Islet precursor cell (in vitro differentiated cells): Measurements from ENCODE around the gene WASL.
"Not testable (repeated sequence)": the region's sequence is repeated elsewhere in the genome, so short reads cannot be mapped to it uniquely, and the experiment has no call there.

Experiments
- DNase-seq: peaks from one replicate; pipeline ENCODE4 v3.0.0-alpha.2; 2018

The WASL gene

GRCh38 chr7:123729218-123729578 is 19.6 kb downstream of the WASL start:
- no peak for DNase-seq

GRCh38 chr7:123727071-123727837 is 21.5 kb downstream of the WASL start:
- DNase-seq, result no peak

- DNase-seq, result no peak
Observed at GRCh38 chr7:123725586-123726171, 23.1 kb downstream of the WASL start.

- no peak for DNase-seq
Observed at GRCh38 chr7:123724817-123725253, 24.0 kb downstream of the WASL start.

GRCh38 chr7:123723913-123724312 is 24.9 kb downstream of the WASL start:
- DNase-seq, result no peak

GRCh38 chr7:123720527-123720926 is 28.3 kb downstream of the WASL start:
- DNase-seq, result not testable (repeated sequence)

GRCh38 chr7:123719197-123719721 is 29.5 kb downstream of the WASL start:
- DNase-seq, result no peak

GRCh38 chr7:123718773-123719172 is 30.0 kb downstream of the WASL start:
- no peak for DNase-seq

- DNase-seq, result no peak
Observed at GRCh38 chr7:123717689-123718088, 31.1 kb downstream of the WASL start.

- DNase-seq, result no peak
Observed at GRCh38 chr7:123716877-123717276, 31.9 kb downstream of the WASL start.

- DNase-seq, result no peak
Observed at GRCh38 chr7:123715799-123716198, 33.0 kb downstream of the WASL start.

- DNase-seq, result no peak
Observed at GRCh38 chr7:123715198-123715597, 33.6 kb downstream of the WASL start.

- no peak for DNase-seq
Observed at GRCh38 chr7:123714296-123715080, 34.3 kb downstream of the WASL start.

GRCh38 chr7:123712619-123713018 is 36.2 kb downstream of the WASL start:
- DNase-seq, result no peak

GRCh38 chr7:123711832-123712293 is 36.9 kb downstream of the WASL start:
- DNase-seq, result no peak

- no peak for DNase-seq
Observed at GRCh38 chr7:123710683-123711082, 38.1 kb downstream of the WASL start.

GRCh38 chr7:123709525-123709924 is 39.3 kb downstream of the WASL start:
- DNase-seq, result no peak

GRCh38 chr7:123705211-123705901 is 43.4 kb downstream of the WASL start:
- no peak for DNase-seq

GRCh38 chr7:123695944-123696677 is 52.7 kb downstream of the WASL start:
- no peak for DNase-seq

GRCh38 chr7:123692471-123692877 is 56.3 kb downstream of the WASL start:
- DNase-seq, result peak; percentile 78

GRCh38 chr7:123690550-123690949 is 58.3 kb downstream of the WASL start:
- DNase-seq, result no peak

- no peak for DNase-seq
Observed at GRCh38 chr7:123689250-123689649, 59.6 kb downstream of the WASL start.
